Measurements from ENCODE around the gene NACA. TPM values are rescaled to one million over a fixed set of nuclear protein-coding genes. Genes with fewer than 3 reads are reported as not detected.

NACA gene
- total RNA-seq, 1 donor from 2014 or later, result 680 TPM

GRCh38 chr12:56679883-56680575 is 45.1 kb downstream of the NACA start:
- H3K4me3 Mint-ChIP-seq (ENCODE audit: unreplicated experiment), result no peak overlapping the region
- H3K27me3 Mint-ChIP-seq (ENCODE audit: low read depth, unreplicated experiment), result no peaks in the 10 kb centered on the region
- no peaks in the 10 kb centered on the region for H3K27me3 ChIP-seq (ENCODE audit: insufficient read depth, low read length)
- H3K4me1 ChIP-seq (ENCODE audit: insufficient read depth, low read length), result peaks cover 4% of the 10 kb centered on the region
- DNase-seq (ENCODE audit: low read depth) (no peak), FAIRE-seq (no peak)
- no peak overlapping the region for H3K4me3 ChIP-seq (ENCODE audit: insufficient read depth, low read depth, low read length)
- TF ChIP-seq, protein P1, sequence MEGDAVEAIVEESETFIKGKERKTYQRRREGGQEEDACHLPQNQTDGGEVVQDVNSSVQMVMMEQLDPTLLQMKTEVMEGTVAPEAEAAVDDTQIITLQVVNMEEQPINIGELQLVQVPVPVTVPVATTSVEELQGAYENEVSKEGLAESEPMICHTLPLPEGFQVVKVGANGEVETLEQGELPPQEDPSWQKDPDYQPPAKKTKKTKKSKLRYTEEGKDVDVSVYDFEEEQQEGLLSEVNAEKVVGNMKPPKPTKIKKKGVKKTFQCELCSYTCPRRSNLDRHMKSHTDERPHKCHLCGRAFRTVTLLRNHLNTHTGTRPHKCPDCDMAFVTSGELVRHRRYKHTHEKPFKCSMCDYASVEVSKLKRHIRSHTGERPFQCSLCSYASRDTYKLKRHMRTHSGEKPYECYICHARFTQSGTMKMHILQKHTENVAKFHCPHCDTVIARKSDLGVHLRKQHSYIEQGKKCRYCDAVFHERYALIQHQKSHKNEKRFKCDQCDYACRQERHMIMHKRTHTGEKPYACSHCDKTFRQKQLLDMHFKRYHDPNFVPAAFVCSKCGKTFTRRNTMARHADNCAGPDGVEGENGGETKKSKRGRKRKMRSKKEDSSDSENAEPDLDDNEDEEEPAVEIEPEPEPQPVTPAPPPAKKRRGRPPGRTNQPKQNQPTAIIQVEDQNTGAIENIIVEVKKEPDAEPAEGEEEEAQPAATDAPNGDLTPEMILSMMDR (IDR thresholded peaks at IDR 0.05; ENCODE audit: insufficient read depth, low read depth, low read length), result no peak
- TF ChIP-seq EZH2 (IDR thresholded peaks at IDR 0.05; ENCODE audit: insufficient read depth, low read length), result no peak
- peaks cover 97% of the 10 kb centered on the region for H4K20me1 ChIP-seq (ENCODE audit: insufficient read depth, low read length)
- peaks cover 12% of the 10 kb centered on the region for H3K4me1 Mint-ChIP-seq (ENCODE audit: low read depth, unreplicated experiment)
- peak overlapping the region; percentile 26 for H3K27ac Mint-ChIP-seq (ENCODE audit: unreplicated experiment)
- H3K36me3 ChIP-seq (ENCODE audit: insufficient read depth, low read length), result peaks cover 2% of the 10 kb centered on the region
- H3K36me3 Mint-ChIP-seq (ENCODE audit: low read depth, unreplicated experiment), result peaks cover 3% of the 10 kb centered on the region
- no peak overlapping the region for H3K4me2 ChIP-seq (ENCODE audit: low read length)
- H3K9ac ChIP-seq (ENCODE audit: low read length), result no peak overlapping the region
- H3K27ac ChIP-seq (ENCODE audit: low read depth, low read length), result no peak overlapping the region
- H3K9me3 Mint-ChIP-seq (ENCODE audit: unreplicated experiment), result no peaks in the 10 kb centered on the region
- H3K79me2 ChIP-seq (ENCODE audit: insufficient read depth, low read length), result peaks cover 100% of the 10 kb centered on the region
- H3K9me3 ChIP-seq (ENCODE audit: insufficient read depth, low read depth, low read length), result no peaks in the 10 kb centered on the region
- H2AFZ ChIP-seq (ENCODE audit: low read depth, low read length), result no peak overlapping the region

- H3K9me3 Mint-ChIP-seq (ENCODE audit: unreplicated experiment), result no peaks in the 10 kb centered on the region
- Histone ChIP-seq H3K9ac (ENCODE audit: low read length) (no peak overlapping the region), H3K27me3 (ENCODE audit: insufficient read depth, low read length) (no peaks in the 10 kb centered on the region), H3K36me3 (ENCODE audit: insufficient read depth, low read length) (peaks cover 4% of the 10 kb centered on the region), H4K20me1 (ENCODE audit: insufficient read depth, low read length) (peaks cover 94% of the 10 kb centered on the region), H2AFZ (ENCODE audit: low read depth, low read length) (no peak overlapping the region), H3K4me1 (ENCODE audit: insufficient read depth, low read length) (no peaks in the 10 kb centered on the region), H3K4me2 (ENCODE audit: low read length) (no peak overlapping the region), H3K79me2 (ENCODE audit: insufficient read depth, low read length) (peaks cover 99% of the 10 kb centered on the region), H3K4me3 (ENCODE audit: insufficient read depth, low read depth, low read length) (peak overlapping the region; percentile 20), H3K9me3 (ENCODE audit: insufficient read depth, low read depth, low read length) (no peaks in the 10 kb centered on the region), H3K27ac (ENCODE audit: low read depth, low read length) (no peak overlapping the region)
- DNase-seq (ENCODE audit: low read depth) (no peak), FAIRE-seq (no peak)
- no peaks in the 10 kb centered on the region for H3K27me3 Mint-ChIP-seq (ENCODE audit: low read depth, unreplicated experiment)
- no peak overlapping the region for H3K27ac Mint-ChIP-seq (ENCODE audit: unreplicated experiment)
- TF ChIP-seq, protein P1 (IDR thresholded peaks at IDR 0.05; ENCODE audit: insufficient read depth, low read depth, low read length), result no peak
- TF ChIP-seq EZH2 (IDR thresholded peaks at IDR 0.05; ENCODE audit: insufficient read depth, low read length), result no peak
- peaks cover 3% of the 10 kb centered on the region for H3K36me3 Mint-ChIP-seq (ENCODE audit: low read depth, unreplicated experiment)
- H3K4me1 Mint-ChIP-seq (ENCODE audit: low read depth, unreplicated experiment), result peaks cover 2% of the 10 kb centered on the region
- H3K4me3 Mint-ChIP-seq (ENCODE audit: unreplicated experiment), result no peak overlapping the region
These were observed 46.2 kb downstream of the NACA start for GRCh38 chr12:56678852-56679251.

GRCh38 chr12:56677680-56678079 is 47.4 kb downstream of the NACA start:
- no peak for TF ChIP-seq EZH2 (IDR thresholded peaks at IDR 0.05; ENCODE audit: insufficient read depth, low read length)
- TF ChIP-seq, protein P1 (IDR thresholded peaks at IDR 0.05; ENCODE audit: insufficient read depth, low read depth, low read length), result no peak
- no peak for DNase-seq (ENCODE audit: low read depth)
- no peak overlapping the region for H3K9ac ChIP-seq (ENCODE audit: low read length)
- peaks cover 6% of the 10 kb centered on the region for H3K36me3 ChIP-seq (ENCODE audit: insufficient read depth, low read length)
- no peak overlapping the region for H3K4me2 ChIP-seq (ENCODE audit: low read length)
- no peak for FAIRE-seq
- Mint-ChIP-seq H3K4me1 (ENCODE audit: low read depth, unreplicated experiment) (peaks cover 2% of the 10 kb centered on the region), H3K36me3 (ENCODE audit: low read depth, unreplicated experiment) (peaks cover 3% of the 10 kb centered on the region), H3K27ac (ENCODE audit: unreplicated experiment) (peak overlapping the region; percentile 34), H3K27me3 (ENCODE audit: low read depth, unreplicated experiment) (no peaks in the 10 kb centered on the region), H3K9me3 (ENCODE audit: unreplicated experiment) (no peaks in the 10 kb centered on the region), H3K4me3 (ENCODE audit: unreplicated experiment) (no peak overlapping the region)
- H3K27me3 ChIP-seq (ENCODE audit: insufficient read depth, low read length), result no peaks in the 10 kb centered on the region
- no peak overlapping the region for H3K4me3 ChIP-seq (ENCODE audit: insufficient read depth, low read depth, low read length)
- H2AFZ ChIP-seq (ENCODE audit: low read depth, low read length), result no peak overlapping the region
- H4K20me1 ChIP-seq (ENCODE audit: insufficient read depth, low read length), result peaks cover 91% of the 10 kb centered on the region
- H3K27ac ChIP-seq (ENCODE audit: low read depth, low read length), result no peak overlapping the region
- H3K79me2 ChIP-seq (ENCODE audit: insufficient read depth, low read length), result peaks cover 99% of the 10 kb centered on the region
- no peaks in the 10 kb centered on the region for H3K9me3 ChIP-seq (ENCODE audit: insufficient read depth, low read depth, low read length)
- no peaks in the 10 kb centered on the region for H3K4me1 ChIP-seq (ENCODE audit: insufficient read depth, low read length)

Data from astrocyte (in vitro differentiated cells and primary cell).